RWPE1 (cell line): Measurements from ENCODE around the gene FAM180B.
"Not testable (repeated sequence)": the region's sequence is repeated elsewhere in the genome, so short reads cannot be mapped to it uniquely, and the experiment has no call there.

Source experiments
- CTCF ChIA-PET: fragments of 350-600 bp; sonication (Branson Sonifier 250); formaldehyde crosslinking; extraction: SDS; loops from one replicate; lab custom pipeline; 2021; lab: Yijun Ruan, JAX
- POLR2A ChIA-PET: fragments of 400-600 bp; formaldehyde crosslinking; extraction: SDS; loops from one replicate; lab custom pipeline; 2020; ENCODE audit warnings: antibody characterized with exemption; ENCODE audit not compliant: low non-redundant PET; lab: Yijun Ruan, JAX
- DNase-seq: peaks from one replicate; pipeline ENCODE4 v3.0.0; 2012; ENCODE audit warnings: low spot score
- H3K27ac ChIP-seq: fragments of 450-650 bp; 2 replicates; pipeline ENCODE4 v1.5.1; 2017
- CTCF ChIP-seq: fragments of 450-650 bp; conservative IDR thresholded peaks from 2 replicates; pipeline ENCODE4 v1.5.1; 2017; ENCODE audit warnings: low read depth, mild to moderate bottlenecking

Gene FAM180B

GRCh38 chr11:47616726-47617416 is 30.4 kb downstream of the FAM180B start:
- peak; percentile 30 for DNase-seq
- POLR2A ChIA-PET: no interaction called here
- CTCF ChIA-PET: interaction anchor here (0.6 to 1.2 kb wide), 4 partner anchors 10 to 432 kb away, joined by 3 to 5 read pairs (median 4); no protein-coding TSS in a partner anchor
- TF ChIP-seq CTCF: peak; percentile 69
- H3K27ac ChIP-seq: no peak overlapping the region

- CTCF ChIA-PET: interaction anchor here (0.6 to 1.1 kb wide), 3 partner anchors 10 to 23 kb away, joined by 3 to 5 read pairs (median 3); partner anchors contain the start of gene C1QTNF4
- POLR2A ChIA-PET: no interaction called here
- DNase-seq: no peak
These were observed 30.9 kb downstream of the FAM180B start for GRCh38 chr11:47617417-47617809.

GRCh38 chr11:47620836-47621378 is 34.4 kb downstream of the FAM180B start:
- DNase-seq: no peak
- no peak for TF ChIP-seq CTCF
- H3K27ac ChIP-seq: no peak overlapping the region
- ChIA-PET POLR2A (interaction anchor here (0.7 kb wide), 1 partner anchor 94 kb away, joined by 4 read pairs; the partner anchor contains the start of gene AGBL2), CTCF (interaction anchor here (0.6 kb wide), 1 partner anchor 26 kb away, joined by 3 read pairs; no protein-coding TSS in a partner anchor)

More at GRCh38 chr11:47617417-47617809, 30.9 kb downstream of the FAM180B start:
- H3K27ac ChIP-seq: no peak overlapping the region
- TF ChIP-seq CTCF: peak; percentile 10; the same call in 1 of the 2 replicates

GRCh38 chr11:47626234-47626633 is 39.8 kb downstream of the FAM180B start:
- CTCF ChIA-PET: interaction anchor here (0.6 to 1.5 kb wide), 3 partner anchors 9 to 200 kb away, joined by 3 to 5 read pairs (median 5); no protein-coding TSS in a partner anchor
- POLR2A ChIA-PET: interaction anchor here (0.6 kb wide), 1 partner anchor 10 kb away, joined by 5 read pairs; no protein-coding TSS in a partner anchor

GRCh38 chr11:47628026-47628425 is 41.5 kb downstream of the FAM180B start:
- CTCF ChIA-PET: no interaction called here
- TF ChIP-seq CTCF: no peak
- H3K27ac ChIP-seq: no peak overlapping the region
- no peak for DNase-seq
- POLR2A ChIA-PET: no interaction called here

More at GRCh38 chr11:47626234-47626633, 39.8 kb downstream of the FAM180B start:
- DNase-seq: no peak
- H3K27ac ChIP-seq: no peak overlapping the region
- TF ChIP-seq CTCF: no peak

- no peak for TF ChIP-seq CTCF
- H3K27ac ChIP-seq: no peak overlapping the region
- ChIA-PET POLR2A (no interaction called here), CTCF (no interaction called here)
- no peak for DNase-seq
These were observed 45.0 kb downstream of the FAM180B start for GRCh38 chr11:47631473-47631872.

GRCh38 chr11:47636331-47636730 is 49.9 kb downstream of the FAM180B start:
- DNase-seq, POLR2A ChIA-PET, H3K27ac ChIP-seq: not testable (repeated sequence)
- CTCF ChIA-PET: interaction anchor here (0.6 to 0.7 kb wide), 2 partner anchors 12 to 778 kb away, joined by 3 read pairs; no protein-coding TSS in a partner anchor
